BLaER1 treated with 17β-estradiol and CSF1 and Interleukin-3, amounts not matched to agents 10 nM and 100 nM (cell line): ENCODE data around the gene STX2.
A peak's percentile ranks its signal among the peaks of the same experiment; 100 is the strongest.

Experiments used
- H3K27ac ChIP-seq, 11 experiments: shearing (Covaris generic); formaldehyde crosslinking; 2 replicates each; pipeline ENCODE4 v1.8.1; 2022
- H3K27me3 ChIP-seq, 11 experiments: shearing (Covaris generic); formaldehyde crosslinking; 2 replicates each; pipeline ENCODE4 v1.8.1; 2022
- H3K36me3 ChIP-seq, 11 experiments: shearing (Covaris generic); formaldehyde crosslinking; 2 replicates each; pipeline ENCODE4 v1.8.1; 2022
- H3K4me1 ChIP-seq, 10 experiments: shearing (Covaris generic); formaldehyde crosslinking; 2 replicates each; pipeline ENCODE4 v1.8.1; 2022
- H3K4me2 ChIP-seq, 11 experiments: shearing (Covaris generic); formaldehyde crosslinking; 2 replicates each; pipeline ENCODE4 v1.8.1; 2022
- H3K4me3 ChIP-seq, 10 experiments: shearing (Covaris generic); formaldehyde crosslinking; 2 replicates each; pipeline ENCODE4 v1.8.1; 2022
- H3K9ac ChIP-seq, 11 experiments: shearing (Covaris generic); formaldehyde crosslinking; 2 replicates each; pipeline ENCODE4 v1.8.1; 2022
- H3K9me3 ChIP-seq, 11 experiments: shearing (Covaris generic); formaldehyde crosslinking; replicated peaks in 1 of 11; 2 replicates each; pipeline ENCODE4 v1.8.1; 2022
- H4K20me1 ChIP-seq, 11 experiments: shearing (Covaris generic); formaldehyde crosslinking; 2 replicates each; pipeline ENCODE4 v1.8.1; 2022
- Cebpa-rat ChIP-seq, 11 experiments: shearing (Covaris generic); IDR thresholded peaks; 2 replicates each; pipeline ENCODE4 v1.8.1; 2022

STX2 gene

DNA sequence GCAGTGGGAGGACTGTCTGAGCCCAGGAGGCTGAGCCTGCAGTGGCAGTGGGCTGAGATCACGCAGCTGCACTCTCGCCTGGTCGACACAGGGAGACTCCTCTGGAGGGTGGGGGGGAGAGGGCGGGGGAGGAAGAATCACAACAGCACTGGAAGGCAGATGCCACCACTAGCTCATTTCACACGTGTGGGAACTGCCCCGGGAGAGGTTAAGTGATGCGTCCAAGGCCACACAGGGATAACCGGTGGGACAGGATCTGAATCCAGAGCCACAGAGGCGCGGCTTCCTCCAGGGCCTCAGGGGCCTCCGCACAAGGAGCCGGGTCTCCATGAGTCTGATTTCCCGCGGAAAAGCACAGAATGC, 20.8 kb downstream of the STX2 start:
- Histone ChIP-seq H3K9ac (peak overlapping the region in 7 of 11 experiments; percentile 7 to 55 (median 37); a peak in 7 of 22 replicates), H4K20me1 (peaks cover 16 to 69% (median 29%) of the 10 kb centered on the region in 11 experiments; a peak in 18 of 22 replicates), H3K4me3 (peak overlapping the region; percentile 46 to 70 (median 58)), H3K9me3 (no peaks in the 10 kb centered on the region), H3K27me3 (peaks cover 0 to 8% (median 0%) of the 10 kb centered on the region in 11 experiments; a peak in 1 of 22 replicates), H3K4me1 (peaks cover 38 to 74% (median 67%) of the 10 kb centered on the region in 10 experiments), H3K4me2 (peak overlapping the region; percentile 78 to 98 (median 95)), H3K36me3 (peaks cover 13 to 41% (median 20%) of the 10 kb centered on the region in 11 experiments), H3K27ac (no peak overlapping the region)
- no peak for TF ChIP-seq Cebpa-rat (IDR thresholded peaks at IDR 0.05)

DNA sequence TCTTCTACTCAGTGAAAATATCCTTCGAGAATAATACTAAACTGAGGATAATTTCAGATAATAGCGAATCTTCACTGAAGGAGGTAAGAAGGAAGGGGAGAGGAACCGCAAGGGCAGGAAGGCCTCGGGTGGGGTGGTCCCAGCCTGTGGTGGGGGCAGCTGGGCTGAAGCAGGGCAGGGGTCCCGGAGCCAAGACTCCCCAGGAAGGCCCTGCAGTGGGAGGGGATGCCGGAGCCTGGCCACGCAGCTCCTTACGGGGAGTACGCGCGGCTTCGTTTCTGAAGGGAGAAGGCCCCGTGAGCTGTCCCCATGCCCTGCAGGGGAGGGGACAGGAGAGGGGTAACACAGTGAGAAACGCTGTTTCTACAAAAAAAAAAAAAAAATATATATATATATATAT, 21.2 kb downstream of the STX2 start:
- H3K9me3 ChIP-seq, result no peaks in the 10 kb centered on the region
- H3K4me3 ChIP-seq, result no peak overlapping the region
- H3K4me1 ChIP-seq, result peaks cover 40 to 77% (median 70%) of the 10 kb centered on the region in 10 experiments
- H3K4me2 ChIP-seq, result peak overlapping the region in 4 of 11 experiments; percentile 35 to 93 (median 80); a peak in 7 of 22 replicates
- H3K9ac ChIP-seq, result no peak overlapping the region
- H3K27me3 ChIP-seq, result peaks cover 0 to 8% (median 0%) of the 10 kb centered on the region in 11 experiments; a peak in 1 of 22 replicates
- peaks cover 16 to 67% (median 29%) of the 10 kb centered on the region in 11 experiments; a peak in 18 of 22 replicates for H4K20me1 ChIP-seq
- no peak overlapping the region for H3K27ac ChIP-seq
- peaks cover 8 to 37% (median 15%) of the 10 kb centered on the region in 11 experiments; a peak in 18 of 22 replicates for H3K36me3 ChIP-seq
- no peak for TF ChIP-seq Cebpa-rat (IDR thresholded peaks at IDR 0.05)

DNA sequence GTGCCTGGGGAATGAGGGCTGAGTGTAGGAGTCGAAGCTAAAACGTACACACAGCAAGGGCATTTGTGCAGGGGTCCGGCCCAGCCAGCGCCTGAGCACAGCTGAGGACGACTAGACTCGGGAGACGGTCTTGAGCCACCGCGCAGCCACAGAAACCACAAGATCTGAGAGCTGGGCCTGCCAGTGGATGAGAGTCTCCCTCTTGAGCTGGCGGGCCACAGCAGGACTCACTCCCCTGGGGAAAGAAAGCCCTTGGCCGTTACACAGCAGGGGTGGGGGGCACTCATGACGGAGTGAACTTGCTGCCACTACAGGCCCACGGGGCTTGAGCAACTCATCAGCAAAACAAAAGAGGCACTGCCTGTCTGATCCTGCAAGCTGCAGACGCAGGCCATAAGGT, 23.0 kb downstream of the STX2 start:
- TF ChIP-seq Cebpa-rat (IDR thresholded peaks at IDR 0.05), result no peak
- Histone ChIP-seq H3K4me1 (peaks cover 30 to 62% (median 55%) of the 10 kb centered on the region in 10 experiments), H3K9me3 (no peaks in the 10 kb centered on the region), H3K4me3 (no peak overlapping the region), H4K20me1 (peaks cover 16 to 65% (median 32%) of the 10 kb centered on the region in 11 experiments; a peak in 18 of 22 replicates), H3K4me2 (peak overlapping the region; percentile 54 to 93 (median 79)), H3K27ac (peak overlapping the region in 1 of 11 experiments; percentile 4; a peak in 1 of 22 replicates), H3K27me3 (peaks cover 0 to 8% (median 0%) of the 10 kb centered on the region in 11 experiments; a peak in 1 of 22 replicates), H3K36me3 (peaks cover 8 to 38% (median 13%) of the 10 kb centered on the region in 11 experiments; a peak in 17 of 22 replicates), H3K9ac (peak overlapping the region in 6 of 11 experiments; percentile 15 to 43 (median 33); a peak in 7 of 22 replicates)

DNA sequence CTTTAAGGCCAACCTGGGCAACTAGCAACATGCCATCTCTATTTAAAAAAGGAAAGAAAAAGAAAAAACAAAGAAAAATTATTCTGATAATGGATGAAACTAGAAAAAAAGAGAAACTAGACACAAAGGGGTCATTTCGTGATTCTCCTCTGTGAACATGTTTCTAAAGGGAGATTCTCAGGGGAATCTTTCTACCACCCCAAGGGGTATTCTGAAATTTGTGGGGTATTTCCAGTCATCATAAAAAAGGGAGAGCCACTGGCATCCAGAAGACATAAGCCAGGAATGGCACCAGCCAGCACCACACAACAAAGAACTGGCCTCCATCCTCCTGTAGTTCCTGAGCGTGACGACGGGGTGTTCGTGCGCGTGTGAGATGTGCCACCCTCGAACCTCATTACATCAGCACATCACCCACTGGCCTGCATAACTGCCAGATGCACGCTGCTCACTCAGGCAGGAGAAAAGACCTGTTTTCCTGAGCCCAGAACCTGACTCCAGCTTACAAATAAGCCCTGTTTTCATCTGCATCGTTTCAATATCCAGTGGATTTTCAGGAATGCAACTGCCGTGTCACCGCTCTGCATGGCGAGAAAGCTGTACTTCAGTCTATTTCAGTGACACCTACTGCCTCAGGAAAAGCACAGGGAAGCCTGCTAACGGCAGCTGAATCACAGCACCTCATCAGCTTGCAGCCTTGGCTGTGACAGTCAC, 23.9 kb downstream of the STX2 start:
- Histone ChIP-seq H3K4me2 (peak overlapping the region; percentile 57 to 93 (median 79); a peak in 19 of 22 replicates), H3K27ac (no peak overlapping the region), H4K20me1 (peaks cover 16 to 59% (median 32%) of the 10 kb centered on the region in 11 experiments; a peak in 18 of 22 replicates), H3K9me3 (no peaks in the 10 kb centered on the region), H3K36me3 (peaks cover 6 to 38% (median 18%) of the 10 kb centered on the region in 11 experiments; a peak in 19 of 22 replicates), H3K4me1 (peaks cover 28 to 58% (median 52%) of the 10 kb centered on the region in 10 experiments), H3K4me3 (no peak overlapping the region), H3K27me3 (peaks cover 0 to 8% (median 0%) of the 10 kb centered on the region in 11 experiments; a peak in 1 of 22 replicates), H3K9ac (no peak overlapping the region; a peak in 1 of 22 replicates)
- TF ChIP-seq Cebpa-rat (IDR thresholded peaks at IDR 0.05), result no peak

DNA sequence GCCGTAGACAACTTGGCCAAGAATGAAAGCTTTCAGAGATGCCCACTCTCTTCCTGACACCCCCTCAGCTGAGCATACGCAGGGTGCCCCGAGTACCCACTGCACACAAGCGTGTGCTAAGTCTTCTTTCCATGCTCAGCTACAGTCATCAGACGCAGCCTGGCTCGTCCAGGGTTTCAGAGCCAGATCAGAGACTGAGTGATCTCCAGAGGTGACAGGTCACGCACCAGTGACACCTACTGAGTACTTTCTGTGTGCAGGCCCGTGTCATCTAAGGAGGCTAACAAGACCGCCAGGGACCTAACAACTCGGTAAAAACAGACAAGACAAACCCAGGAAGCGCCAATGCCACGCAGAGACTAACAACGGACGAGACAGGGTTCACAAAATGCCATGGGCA, 25.1 kb downstream of the STX2 start:
- Histone ChIP-seq H3K9ac (peak overlapping the region in 9 of 11 experiments; percentile 9 to 65 (median 28); a peak in 13 of 22 replicates), H4K20me1 (peaks cover 16 to 56% (median 32%) of the 10 kb centered on the region in 11 experiments; a peak in 18 of 22 replicates), H3K36me3 (peaks cover 14 to 45% (median 29%) of the 10 kb centered on the region in 11 experiments; a peak in 21 of 22 replicates), H3K4me2 (peak overlapping the region; percentile 62 to 93 (median 79)), H3K4me3 (peak overlapping the region in 2 of 10 experiments; percentile 3 to 30; a peak in 3 of 20 replicates), H3K27me3 (peaks cover 0 to 8% (median 0%) of the 10 kb centered on the region in 11 experiments; a peak in 1 of 22 replicates), H3K9me3 (peaks cover 0 to 2% (median 0%) of the 10 kb centered on the region in 11 experiments; a peak in 6 of 22 replicates), H3K4me1 (peaks cover 28 to 58% (median 52%) of the 10 kb centered on the region in 10 experiments), H3K27ac (no peak overlapping the region; a peak in 2 of 22 replicates)
- TF ChIP-seq Cebpa-rat (IDR thresholded peaks at IDR 0.05), result no peak

DNA sequence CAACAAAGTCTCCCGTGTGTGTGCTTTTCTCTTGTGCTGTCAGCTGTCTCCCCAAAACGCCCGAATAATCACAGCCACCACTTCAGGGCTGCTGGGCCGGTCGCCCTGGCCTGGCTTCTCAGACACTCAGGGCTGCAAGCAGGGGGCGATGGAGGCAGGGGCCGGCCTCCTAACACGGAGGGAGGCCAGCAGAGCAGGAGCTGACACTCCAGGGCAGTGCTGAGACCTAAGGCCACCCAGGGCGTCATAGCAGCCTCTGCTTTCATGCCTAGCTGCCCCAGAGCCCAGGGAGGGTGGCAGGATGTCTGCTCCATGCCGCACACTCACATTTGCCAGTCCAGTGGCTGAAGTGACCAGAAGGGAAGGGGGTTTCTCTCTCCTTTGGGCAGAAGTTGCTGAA, 25.6 kb downstream of the STX2 start:
- peaks cover 0 to 7% (median 4%) of the 10 kb centered on the region in 11 experiments; a peak in 8 of 22 replicates for H3K9me3 ChIP-seq
- H3K4me3 ChIP-seq, result peak overlapping the region in 2 of 10 experiments; percentile 3 to 30; a peak in 1 of 20 replicates
- H4K20me1 ChIP-seq, result peaks cover 16 to 52% (median 32%) of the 10 kb centered on the region in 11 experiments; a peak in 18 of 22 replicates
- no peak for TF ChIP-seq Cebpa-rat (IDR thresholded peaks at IDR 0.05)
- peaks cover 19 to 50% (median 35%) of the 10 kb centered on the region in 11 experiments for H3K36me3 ChIP-seq
- peak overlapping the region; percentile 62 to 93 (median 79) for H3K4me2 ChIP-seq
- H3K4me1 ChIP-seq, result peaks cover 25 to 53% (median 47%) of the 10 kb centered on the region in 10 experiments
- H3K27ac ChIP-seq, result no peak overlapping the region; a peak in 2 of 22 replicates
- peak overlapping the region in 9 of 11 experiments; percentile 16 to 65 (median 28); a peak in 10 of 22 replicates for H3K9ac ChIP-seq
- peaks cover 0 to 8% (median 0%) of the 10 kb centered on the region in 11 experiments; a peak in 1 of 22 replicates for H3K27me3 ChIP-seq

DNA sequence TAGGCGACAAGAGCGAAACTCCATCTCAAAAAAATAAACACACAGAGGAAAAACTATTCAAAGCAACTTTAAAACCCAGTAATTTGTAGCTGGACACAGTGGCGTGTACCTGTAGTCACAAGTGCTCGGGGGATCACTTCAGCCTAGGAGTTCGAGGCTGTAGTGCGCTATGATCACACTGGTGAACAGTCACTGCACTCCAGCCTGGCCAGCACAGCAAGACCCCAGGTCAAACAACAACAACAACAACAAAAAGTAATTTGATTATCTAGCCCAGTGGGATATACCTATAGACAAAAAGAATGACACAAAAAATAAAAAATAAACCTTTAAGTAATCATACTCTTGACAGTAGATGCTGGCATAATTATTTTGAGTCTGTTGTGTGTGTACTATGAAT, 29.3 kb downstream of the STX2 start:
- Histone ChIP-seq H3K27ac (no peak overlapping the region), H3K36me3 (peaks cover 56 to 76% (median 71%) of the 10 kb centered on the region in 11 experiments), H3K4me1 (peaks cover 17 to 50% (median 37%) of the 10 kb centered on the region in 10 experiments), H3K4me3 (no peak overlapping the region), H3K27me3 (peaks cover 0 to 8% (median 0%) of the 10 kb centered on the region in 11 experiments; a peak in 1 of 22 replicates), H3K9ac (no peak overlapping the region), H3K9me3 (peaks cover 34 to 42% (median 40%) of the 10 kb centered on the region in 11 experiments), H4K20me1 (peaks cover 0 to 23% (median 17%) of the 10 kb centered on the region in 11 experiments; a peak in 16 of 22 replicates), H3K4me2 (no peak overlapping the region)
- no peak for TF ChIP-seq Cebpa-rat (IDR thresholded peaks at IDR 0.05)

DNA sequence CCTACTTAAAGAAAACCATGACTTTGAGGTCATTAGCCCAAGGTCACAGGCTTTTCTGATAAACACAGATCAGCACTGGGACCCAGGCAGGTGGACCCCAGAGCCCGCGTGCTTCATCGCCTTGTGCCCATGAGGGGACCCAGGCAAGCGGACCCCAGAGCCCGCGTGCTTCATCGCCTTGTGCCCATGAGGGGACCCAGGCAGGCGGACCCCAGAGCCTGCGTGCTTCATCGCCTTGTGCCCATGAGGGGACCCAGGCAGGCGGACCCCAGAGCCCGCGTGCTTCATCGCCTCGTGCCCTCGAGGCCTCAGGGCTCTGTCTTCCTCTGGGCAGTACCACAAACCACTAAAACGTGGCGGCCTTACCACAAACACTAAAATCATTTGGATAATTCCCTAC, 31.7 kb downstream of the STX2 start:
- peaks cover 80 to 98% (median 93%) of the 10 kb centered on the region in 11 experiments for H3K36me3 ChIP-seq
- peaks cover 0 to 31% (median 19%) of the 10 kb centered on the region in 10 experiments; a peak in 16 of 20 replicates for H3K4me1 ChIP-seq
- no peaks in the 10 kb centered on the region for H4K20me1 ChIP-seq
- H3K27me3 ChIP-seq, result no peaks in the 10 kb centered on the region
- H3K27ac ChIP-seq, result no peak overlapping the region
- no peak overlapping the region for H3K9ac ChIP-seq
- H3K9me3 ChIP-seq, result peaks cover 48 to 67% (median 65%) of the 10 kb centered on the region in 11 experiments
- TF ChIP-seq Cebpa-rat (IDR thresholded peaks at IDR 0.05), result no peak
- peak overlapping the region in 4 of 10 experiments; percentile 4 to 32 (median 20); a peak in 3 of 20 replicates for H3K4me3 ChIP-seq
- peak overlapping the region in 7 of 11 experiments; percentile 2 to 52 (median 33); a peak in 8 of 22 replicates for H3K4me2 ChIP-seq
